A673 (cell line): ENCODE measurements around the gene TPM4.

Experiments
- EZH2 ChIP-seq: fragments of 200-600 bp; sonication (generic); IDR thresholded peaks from 2 replicates; pipeline ENCODE4 v1.6.1; 2017; ENCODE audit warnings: borderline replicate concordance, low read depth, mild to moderate bottlenecking, mixed read lengths, antibody characterized with exemption, low read length; ENCODE audit not compliant: poor library complexity, severe bottlenecking
- TF ChIP-seq, protein P1 (sequence below): fragments of 300-800, 200-600 bp; sonication (generic); conservative IDR thresholded peaks from 2 replicates; pipeline ENCODE4 v1.5.1; 2017; ENCODE audit warnings: low read depth, mild to moderate bottlenecking, antibody characterized with exemption, low read length, moderate library complexity, mixed read lengths

DNA sequence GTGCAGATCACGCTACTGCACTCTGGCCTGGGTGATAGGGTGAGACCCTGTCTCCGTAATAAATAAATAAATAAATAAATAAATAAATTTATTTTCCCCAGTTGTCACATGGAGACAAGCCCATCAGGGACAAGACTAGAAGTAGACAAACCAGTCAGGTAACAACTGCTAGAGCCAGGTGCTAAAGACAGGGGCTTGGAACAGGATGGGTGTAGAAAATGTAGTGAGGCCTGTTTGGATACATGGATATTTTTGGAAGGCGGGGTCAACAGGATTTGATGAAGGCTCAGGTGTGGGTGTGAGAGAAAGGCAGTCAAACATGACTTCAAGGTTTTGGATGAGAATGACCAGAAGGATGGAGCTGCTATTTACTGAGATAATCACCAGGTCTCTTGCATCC, 27.7 kb upstream of the TPM4 start:
- TF ChIP-seq, protein P1, sequence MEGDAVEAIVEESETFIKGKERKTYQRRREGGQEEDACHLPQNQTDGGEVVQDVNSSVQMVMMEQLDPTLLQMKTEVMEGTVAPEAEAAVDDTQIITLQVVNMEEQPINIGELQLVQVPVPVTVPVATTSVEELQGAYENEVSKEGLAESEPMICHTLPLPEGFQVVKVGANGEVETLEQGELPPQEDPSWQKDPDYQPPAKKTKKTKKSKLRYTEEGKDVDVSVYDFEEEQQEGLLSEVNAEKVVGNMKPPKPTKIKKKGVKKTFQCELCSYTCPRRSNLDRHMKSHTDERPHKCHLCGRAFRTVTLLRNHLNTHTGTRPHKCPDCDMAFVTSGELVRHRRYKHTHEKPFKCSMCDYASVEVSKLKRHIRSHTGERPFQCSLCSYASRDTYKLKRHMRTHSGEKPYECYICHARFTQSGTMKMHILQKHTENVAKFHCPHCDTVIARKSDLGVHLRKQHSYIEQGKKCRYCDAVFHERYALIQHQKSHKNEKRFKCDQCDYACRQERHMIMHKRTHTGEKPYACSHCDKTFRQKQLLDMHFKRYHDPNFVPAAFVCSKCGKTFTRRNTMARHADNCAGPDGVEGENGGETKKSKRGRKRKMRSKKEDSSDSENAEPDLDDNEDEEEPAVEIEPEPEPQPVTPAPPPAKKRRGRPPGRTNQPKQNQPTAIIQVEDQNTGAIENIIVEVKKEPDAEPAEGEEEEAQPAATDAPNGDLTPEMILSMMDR: no peak
- no peak for TF ChIP-seq EZH2
